HepG2 (cell line): ENCODE measurements around the gene CTBP1. TPM values are rescaled to one million over a fixed set of nuclear protein-coding genes. Genes with fewer than 3 reads are reported as not detected.

Source experiments
- CENPX ChIP-seq: sonication (generic); formaldehyde crosslinking; IDR thresholded peaks from 2 replicates; pipeline ENCODE4 v1.9.0; 2021; ENCODE audit warnings: mild to moderate bottlenecking, missing genetic modification reagents, moderate library complexity
- CREBL2 ChIP-seq: sonication (generic); formaldehyde crosslinking; IDR thresholded peaks from 2 replicates; pipeline ENCODE4 v1.8.1; 2023; ENCODE audit warnings: missing genetic modification reagents, mild to moderate bottlenecking, borderline replicate concordance
- GTF2F1 ChIP-seq: fragments of 150-350 bp; IDR thresholded peaks from 2 replicates; pipeline ENCODE4 v1.6.1; 2014; ENCODE audit warnings: low read length
- IRF1 ChIP-seq: sonication (generic); formaldehyde crosslinking; IDR thresholded peaks from 2 replicates; pipeline ENCODE4 v1.4.0; 2020; ENCODE audit warnings: low read depth, mild to moderate bottlenecking, missing genetic modification reagents
- KDM2A ChIP-seq: sonication (generic); formaldehyde crosslinking; IDR thresholded peaks from 2 replicates; pipeline ENCODE4 v1.4.0; 2020; ENCODE audit warnings: low read depth, missing genetic modification reagents, borderline replicate concordance
- MED8 ChIP-seq: sonication (generic); formaldehyde crosslinking; IDR thresholded peaks from 2 replicates; pipeline ENCODE4 v1.8.1; 2023; ENCODE audit warnings: mild to moderate bottlenecking, missing genetic modification reagents; ENCODE audit not compliant: insufficient replicate concordance
- PRDM10 ChIP-seq: sonication (generic); formaldehyde crosslinking; IDR thresholded peaks from 2 replicates; pipeline ENCODE4 v1.4.0; 2020; ENCODE audit warnings: low read depth, missing genetic modification reagents
- ZNF180 ChIP-seq: sonication (generic); formaldehyde crosslinking; IDR thresholded peaks from 2 replicates; pipeline ENCODE4 v1.4.0; 2020; ENCODE audit warnings: low read depth, missing genetic modification reagents, borderline replicate concordance
- ZNF558 ChIP-seq: sonication (generic); formaldehyde crosslinking; IDR thresholded peaks from 2 replicates; pipeline ENCODE4 v1.9.0; 2022; ENCODE audit warnings: mild to moderate bottlenecking, missing genetic modification reagents, borderline replicate concordance
- ZNF609 ChIP-seq: sonication (generic); formaldehyde crosslinking; IDR thresholded peaks from 2 replicates; pipeline ENCODE4 v1.4.0; 2020; ENCODE audit warnings: mild to moderate bottlenecking, missing genetic modification reagents, borderline replicate concordance
- ZNF652 ChIP-seq: IDR thresholded peaks from 2 replicates; pipeline ENCODE4 v1.6.1; 2016; ENCODE audit warnings: low read depth, borderline replicate concordance
- ZSCAN9 ChIP-seq: IDR thresholded peaks from 2 replicates; pipeline ENCODE4 v1.6.1; 2016; ENCODE audit warnings: borderline replicate concordance
- polyA plus RNA-seq, 8 experiments: library from polyadenylated mRNA; depleted of rRNA in 3 of 8; stranded (reverse) in 7 of 8; unstranded in 1 of 8; fragments of >200 nt; fragmentation: Illumina TruSeq in 4 of 8; extraction: Trizol in 4 of 8; gene quantifications; 2 replicates each; pipeline versions ENCODE4 v1.2.1 to v1.2.3, GENCODE V29; 2011 to 2016; ENCODE audit warnings: low read depth in 4 of 8, missing spikeins in 1 of 8, mixed read lengths in 1 of 8; ENCODE audit not compliant: insufficient read depth in 1 of 8
- total RNA-seq, 5 experiments: library from RNA; depleted of rRNA; stranded (reverse); fragments of >200 nt; fragmentation: Illumina TruSeq; extraction: Trizol; gene quantifications; 2 replicates each; pipeline ENCODE4 v1.2.3, GENCODE V29; 2016; ENCODE audit warnings: low read depth in 1 of 5

CTBP1 gene
- total and polyA plus RNA-seq, 2 of the 13 experiments (the other 11 are each of a cell fraction or from before 2014, with no cell fraction given): 78.5 to 112 TPM

- no peak for TF ChIP-seq ZNF609
- TF ChIP-seq CENPX (CRISPR knock-in tag): no peak
- no peak for TF ChIP-seq ZNF652 (CRISPR knock-in tag)
- TF ChIP-seq IRF1 (CRISPR knock-in tag): no peak
- no peak for TF ChIP-seq KDM2A (CRISPR knock-in tag)
- TF ChIP-seq CREBL2 (CRISPR knock-in tag): no peak
- no peak for TF ChIP-seq ZNF558 (CRISPR knock-in tag)
- TF ChIP-seq ZNF180 (CRISPR knock-in tag): no peak
- TF ChIP-seq MED8 (CRISPR knock-in tag): no peak
- no peak for TF ChIP-seq GTF2F1
- no peak for TF ChIP-seq PRDM10 (CRISPR knock-in tag)
- TF ChIP-seq ZSCAN9 (CRISPR knock-in tag): no peak
- TF ChIP-seq, all 625 proteins: peak for 3
Measured at GRCh38 chr4:1169171-1169671, 79.7 kb downstream of the CTBP1 start (continued).
